ENCODE results near the gene SBNO1.

GRCh38 chr12:123401753-123402683 lies 37.4 kb upstream of the SBNO1 start:
- no peak for TF ChIP-seq EZH2 (IDR thresholded peaks at IDR 0.05; ENCODE audit: low read length, unreplicated experiment)
- TF ChIP-seq, protein P1, sequence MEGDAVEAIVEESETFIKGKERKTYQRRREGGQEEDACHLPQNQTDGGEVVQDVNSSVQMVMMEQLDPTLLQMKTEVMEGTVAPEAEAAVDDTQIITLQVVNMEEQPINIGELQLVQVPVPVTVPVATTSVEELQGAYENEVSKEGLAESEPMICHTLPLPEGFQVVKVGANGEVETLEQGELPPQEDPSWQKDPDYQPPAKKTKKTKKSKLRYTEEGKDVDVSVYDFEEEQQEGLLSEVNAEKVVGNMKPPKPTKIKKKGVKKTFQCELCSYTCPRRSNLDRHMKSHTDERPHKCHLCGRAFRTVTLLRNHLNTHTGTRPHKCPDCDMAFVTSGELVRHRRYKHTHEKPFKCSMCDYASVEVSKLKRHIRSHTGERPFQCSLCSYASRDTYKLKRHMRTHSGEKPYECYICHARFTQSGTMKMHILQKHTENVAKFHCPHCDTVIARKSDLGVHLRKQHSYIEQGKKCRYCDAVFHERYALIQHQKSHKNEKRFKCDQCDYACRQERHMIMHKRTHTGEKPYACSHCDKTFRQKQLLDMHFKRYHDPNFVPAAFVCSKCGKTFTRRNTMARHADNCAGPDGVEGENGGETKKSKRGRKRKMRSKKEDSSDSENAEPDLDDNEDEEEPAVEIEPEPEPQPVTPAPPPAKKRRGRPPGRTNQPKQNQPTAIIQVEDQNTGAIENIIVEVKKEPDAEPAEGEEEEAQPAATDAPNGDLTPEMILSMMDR (conservative IDR thresholded peaks at IDR 0.05; ENCODE audit: low read depth, low read length): no peak
- no peak for TF ChIP-seq EZH2phosphoT487 (IDR thresholded peaks at IDR 0.05; ENCODE audit: borderline replicate concordance, low read length)
